EL (cell line): ENCODE data around the gene OSTM1.
A peak's percentile ranks its signal among the peaks of the same experiment; 100 is the strongest.
"Not testable (repeated sequence)": the region's sequence is repeated elsewhere in the genome, so short reads cannot be mapped to it uniquely, and the experiment has no call there.

Source experiments
- DNase-seq: peaks from one replicate; pipeline ENCODE4 v3.0.0-alpha.2; 2016

OSTM1 gene

DNA sequence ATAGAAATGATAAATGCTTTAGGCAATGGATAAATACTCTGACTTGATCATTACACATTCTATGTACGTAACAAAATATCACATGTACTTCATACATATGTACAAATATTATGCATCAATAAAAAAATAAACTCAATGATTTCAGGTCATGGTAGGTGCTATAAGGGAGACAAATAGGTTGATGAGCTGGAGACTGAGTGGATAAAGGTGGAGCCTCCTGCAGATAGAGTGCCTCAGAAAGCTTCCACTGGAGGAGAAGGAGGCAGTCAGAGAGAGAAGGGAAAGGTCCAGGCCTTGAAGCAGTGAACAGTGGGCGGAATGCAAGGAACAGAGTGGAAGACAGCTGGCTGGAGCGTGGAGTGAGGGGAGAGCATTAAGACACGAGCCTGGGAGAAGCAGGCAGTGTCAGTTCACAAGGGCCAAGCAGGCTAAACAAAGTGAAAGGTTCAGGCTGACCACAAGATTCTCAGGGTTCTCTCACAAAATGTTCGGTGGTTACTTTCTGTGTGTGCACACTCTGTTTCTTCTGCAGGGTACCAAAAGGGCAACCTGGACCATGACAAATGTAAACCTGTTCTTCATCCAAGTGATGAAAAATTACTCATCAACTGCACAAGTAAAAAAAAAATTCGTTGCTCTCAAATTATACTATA lies 60.6 kb downstream of the OSTM1 start:
- no peak for DNase-seq

GRCh38 chr6:108009894-108010293 lies 64.6 kb downstream of the OSTM1 start:
- no peak for DNase-seq

DNA sequence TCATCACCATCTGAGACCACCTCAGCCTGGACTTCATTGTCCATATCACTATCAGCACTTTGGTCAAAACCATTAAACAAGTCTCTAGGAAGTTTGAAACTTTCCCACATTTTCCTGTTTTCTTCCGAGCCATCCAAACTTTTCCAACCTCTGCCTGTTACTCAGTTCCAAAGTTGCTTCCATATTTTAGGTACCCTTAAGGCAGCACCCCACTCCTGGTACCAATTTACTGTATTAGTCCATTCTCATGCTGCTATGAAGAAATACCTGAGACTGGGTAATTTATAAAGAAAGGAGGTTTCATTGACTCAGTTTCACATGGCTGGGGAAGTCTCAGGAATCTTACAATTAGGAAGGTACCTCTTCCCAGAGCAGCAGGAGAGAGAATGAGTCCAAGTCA lies 65.3 kb downstream of the OSTM1 start:
- DNase-seq: not testable (repeated sequence)

- DNase-seq: no peak
These were observed 66.2 kb downstream of the OSTM1 start for GRCh38 chr6:108008363-108008762.

- no peak for DNase-seq
These were observed 68.6 kb downstream of the OSTM1 start for GRCh38 chr6:108005961-108006360.

DNA sequence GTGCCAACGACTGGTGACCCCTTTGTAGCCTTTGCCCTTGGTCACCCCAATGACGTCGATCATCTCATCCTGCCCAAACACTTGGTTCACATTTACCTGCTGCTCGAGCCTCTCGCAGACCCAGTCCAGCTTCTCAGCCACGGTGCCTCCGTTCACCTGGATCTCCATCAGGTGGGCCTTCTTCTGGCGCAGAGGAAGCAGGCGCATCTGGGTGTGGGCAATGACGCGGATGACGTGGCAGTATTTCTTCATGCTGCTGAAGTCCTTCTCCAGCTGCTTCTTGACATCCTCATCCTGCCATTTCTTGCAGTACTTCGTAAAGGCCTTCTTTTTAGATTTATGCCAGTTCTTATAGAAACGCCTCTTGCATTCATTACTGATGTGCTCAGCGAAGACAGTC lies 69.7 kb downstream of the OSTM1 start:
- DNase-seq: no peak

DNA sequence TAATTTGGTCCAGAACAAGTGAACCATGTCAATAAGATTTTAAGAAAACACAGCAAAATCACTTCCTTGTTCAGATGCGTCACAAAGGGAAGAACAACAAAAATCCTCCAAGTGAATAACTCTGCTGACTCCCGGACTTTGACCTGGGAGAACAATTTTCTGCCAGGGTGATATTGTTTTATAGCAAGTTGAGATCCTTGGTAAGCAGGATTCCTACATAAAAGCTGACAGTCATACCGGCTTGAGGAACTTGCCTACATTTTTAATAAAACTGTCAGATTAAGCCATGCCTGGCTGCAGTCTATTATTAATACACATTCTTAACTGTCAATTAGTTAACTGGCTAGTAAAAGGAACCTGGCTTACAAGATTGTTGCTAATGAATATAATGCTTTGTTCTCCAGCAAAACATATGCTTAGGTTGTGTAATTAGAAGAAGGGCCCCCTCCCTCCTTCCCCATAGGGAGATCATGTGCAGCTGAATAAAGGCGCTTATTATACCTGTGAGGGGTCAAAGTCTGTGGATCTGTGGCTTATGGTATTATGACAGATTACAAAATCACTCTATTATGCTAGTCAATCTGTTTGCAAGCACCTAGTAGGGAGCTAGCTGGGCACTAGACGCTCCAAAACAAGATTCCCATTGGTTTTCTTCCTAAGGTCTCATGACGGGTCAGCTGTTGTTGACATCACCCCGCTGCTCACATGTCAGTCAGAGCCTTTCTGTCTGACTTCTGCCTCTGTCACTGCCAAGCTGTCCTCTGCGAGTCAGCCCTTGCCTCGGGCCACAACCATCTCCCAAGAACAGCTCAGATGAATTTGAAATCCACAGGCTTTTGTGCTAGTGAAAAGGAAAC lies 71.9 kb downstream of the OSTM1 start:
- DNase-seq: peak; percentile 36

GRCh38 chr6:108001696-108002231 lies 72.8 kb downstream of the OSTM1 start:
- DNase-seq: no peak

DNA sequence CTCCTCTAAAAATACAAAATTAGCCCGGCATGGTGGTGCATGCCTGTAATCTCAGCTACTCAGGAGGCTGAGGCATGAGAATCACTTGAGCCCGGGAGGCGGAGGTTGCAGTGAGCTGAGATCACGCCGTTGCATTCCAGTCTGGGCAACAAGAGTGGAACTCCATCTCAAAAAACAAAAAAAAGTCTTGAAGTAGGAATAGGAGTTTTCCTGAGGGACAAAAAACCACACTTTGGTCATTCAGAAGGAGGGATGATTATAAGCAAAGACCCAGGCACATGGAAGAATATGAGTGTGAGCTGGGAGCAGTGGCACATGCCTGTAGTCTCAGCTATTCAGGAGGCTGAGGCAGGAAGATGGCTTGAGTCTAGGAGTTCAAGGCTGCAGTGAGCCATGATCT lies 74.3 kb downstream of the OSTM1 start:
- not testable (repeated sequence) for DNase-seq

DNA sequence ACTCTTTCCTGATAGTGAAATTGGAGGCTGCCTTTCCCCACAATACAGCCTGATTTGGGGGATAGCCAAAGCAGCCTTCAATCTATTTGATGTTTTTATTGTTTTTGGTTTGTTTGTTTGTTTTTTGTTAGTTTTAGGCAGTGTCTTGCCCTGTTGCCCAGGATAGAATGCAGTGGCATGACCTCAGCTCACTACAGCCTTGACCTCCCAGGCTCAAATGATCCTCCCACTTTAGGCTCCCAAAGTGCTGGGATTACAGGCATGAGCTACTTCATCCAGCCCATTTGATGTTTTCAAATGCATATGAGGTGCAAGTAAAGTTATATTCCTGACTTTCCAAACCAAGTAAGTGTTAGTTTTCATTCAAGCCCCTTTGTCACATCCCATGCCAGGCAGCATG lies 75.2 kb downstream of the OSTM1 start:
- no peak for DNase-seq

- no peak for DNase-seq
These were observed 82.6 kb downstream of the OSTM1 start for GRCh38 chr6:107991772-107992550.
